Keratinocyte (primary cell): ENCODE results near the gene ENTPD2.

Source experiments
- CTCF ChIP-seq, 3 experiments: IDR thresholded peaks in 1 of 3; conservative IDR thresholded peaks in 1 of 3; optimal IDR thresholded peaks in 1 of 3; 2 replicates in 2 of 3; 3 replicates in 1 of 3; pipeline versions ENCODE3 to v1.5.1; 2011; ENCODE audit warnings: low read length in 3 of 3, mild to moderate bottlenecking in 3 of 3, moderate library complexity in 2 of 3, control low read depth in 1 of 3, inconsistent platforms in 1 of 3; ENCODE audit not compliant: insufficient read depth in 2 of 3; ENCODE audit errors: extremely low read depth in 1 of 3
- EZH2 ChIP-seq: IDR thresholded peaks from one replicate; pipeline ENCODE4 v1.6.1; 2012; ENCODE audit warnings: inconsistent platforms, mild to moderate bottlenecking, low read length, moderate library complexity

GRCh38 chr9:137079401-137079787 is 25.5 kb upstream of the ENTPD2 start:
- TF ChIP-seq EZH2 (no peak), CTCF (optimal IDR thresholded peaks at IDR 0.05 in 1 of 3, IDR thresholded peaks at IDR 0.05 in 1 of 3, conservative IDR thresholded peaks at IDR 0.05 in 1 of 3; ENCODE audit: extremely low read depth in 1 of 3, insufficient read depth in 2 of 3, low read length in 3 of 3) (no peak)
